Measurements from ENCODE around the gene KRTAP5-11. TPM values are rescaled to one million over a fixed set of nuclear protein-coding genes. Genes with fewer than 3 reads are reported as not detected.

The KRTAP5-11 gene
- total RNA-seq, 1 experiment from 2014 or later, result not detected

- BruUV-seq (replicated peaks), result no TSS peak
- Histone ChIP-seq H3K27ac (ENCODE audit: low read depth, low read length, poor library complexity, severe bottlenecking) (no peak within 1 kb of the TSS), H3K36me3 (ENCODE audit: insufficient read depth, low read length, poor library complexity, severe bottlenecking) (no peaks in the 10 kb centered on the region), H3K9me3 (ENCODE audit: low read depth, low read length, poor library complexity, severe bottlenecking) (no peaks in the 10 kb centered on the region), H3K4me1 (ENCODE audit: insufficient read depth, low read length, poor library complexity, severe bottlenecking) (no peaks in the 10 kb centered on the region), H3K4me3 (ENCODE audit: low read depth, low read length, poor library complexity, severe bottlenecking) (no peak within 1 kb of the TSS), H3K27me3 (replicated peaks; ENCODE audit: insufficient read depth, low read depth, low read length, poor library complexity) (no peaks in the 10 kb centered on the region)
- ChIA-PET CTCF (no interaction called here), POLR2A (ENCODE audit: low non-redundant PET) (no interaction called here)
- no peak for DNase-seq (ENCODE audit: low spot score)
- intact Hi-C loops (cut with micrococcal nuclease; ENCODE audit: unreplicated experiment), result no loop called here
- TF ChIP-seq EZH2 (IDR thresholded peaks at IDR 0.05; ENCODE audit: borderline replicate concordance, low read depth, low read length, poor library complexity, severe bottlenecking) (no peak), CTCF (conservative IDR thresholded peaks at IDR 0.05; ENCODE audit: low read depth, low read length) (no peak)
Measured at GRCh38 chr11:71548120-71548519, 34.6 kb downstream of the KRTAP5-11 start, which contains the start of gene KRTAP5-9. TSS of gene KRTAP5-9 (plus strand) at chr11:71548420. CDS start at chr11:71548658, 238 bp downstream.

GRCh38 chr11:71545405-71545966, 37.2 kb downstream of the KRTAP5-11 start:
- no TSS peak for BruUV-seq (replicated peaks)
- CTCF ChIA-PET, result no interaction called here
- POLR2A ChIA-PET (ENCODE audit: low non-redundant PET), result no interaction called here

GRCh38 chr11:71544525-71545214, 38.0 kb downstream of the KRTAP5-11 start:
- H3K27ac ChIP-seq (ENCODE audit: low read depth, low read length, poor library complexity, severe bottlenecking), result no peak overlapping the region
- no peaks in the 10 kb centered on the region for H3K9me3 ChIP-seq (ENCODE audit: low read depth, low read length, poor library complexity, severe bottlenecking)
- no peaks in the 10 kb centered on the region for H3K4me1 ChIP-seq (ENCODE audit: insufficient read depth, low read length, poor library complexity, severe bottlenecking)
- ChIA-PET CTCF (no interaction called here), POLR2A (ENCODE audit: low non-redundant PET) (no interaction called here)
- H3K27me3 ChIP-seq (replicated peaks; ENCODE audit: insufficient read depth, low read depth, low read length, poor library complexity), result no peaks in the 10 kb centered on the region
- intact Hi-C loops (cut with micrococcal nuclease; ENCODE audit: unreplicated experiment), result no loop called here
- no peak for TF ChIP-seq EZH2 (IDR thresholded peaks at IDR 0.05; ENCODE audit: borderline replicate concordance, low read depth, low read length, poor library complexity, severe bottlenecking)
- no peak for TF ChIP-seq CTCF (conservative IDR thresholded peaks at IDR 0.05; ENCODE audit: low read depth, low read length)
- H3K4me3 ChIP-seq (ENCODE audit: low read depth, low read length, poor library complexity, severe bottlenecking), result no peak overlapping the region
- no TSS peak for BruUV-seq (replicated peaks)
- DNase-seq (ENCODE audit: low spot score), result no peak
- H3K36me3 ChIP-seq (ENCODE audit: insufficient read depth, low read length, poor library complexity, severe bottlenecking), result no peaks in the 10 kb centered on the region

More at GRCh38 chr11:71545405-71545966, 37.2 kb downstream of the KRTAP5-11 start:
- TF ChIP-seq CTCF (conservative IDR thresholded peaks at IDR 0.05; ENCODE audit: low read depth, low read length), result no peak
- no peak for TF ChIP-seq EZH2 (IDR thresholded peaks at IDR 0.05; ENCODE audit: borderline replicate concordance, low read depth, low read length, poor library complexity, severe bottlenecking)
- no peaks in the 10 kb centered on the region for H3K9me3 ChIP-seq (ENCODE audit: low read depth, low read length, poor library complexity, severe bottlenecking)
- H3K36me3 ChIP-seq (ENCODE audit: insufficient read depth, low read length, poor library complexity, severe bottlenecking), result no peaks in the 10 kb centered on the region
- H3K27me3 ChIP-seq (replicated peaks; ENCODE audit: insufficient read depth, low read depth, low read length, poor library complexity), result no peaks in the 10 kb centered on the region
- H3K4me3 ChIP-seq (ENCODE audit: low read depth, low read length, poor library complexity, severe bottlenecking), result no peak overlapping the region
- H3K4me1 ChIP-seq (ENCODE audit: insufficient read depth, low read length, poor library complexity, severe bottlenecking), result no peaks in the 10 kb centered on the region
- H3K27ac ChIP-seq (ENCODE audit: low read depth, low read length, poor library complexity, severe bottlenecking), result no peak overlapping the region
- intact Hi-C loops (cut with micrococcal nuclease; ENCODE audit: unreplicated experiment), result no loop called here
- DNase-seq (ENCODE audit: low spot score), result no peak
